ENCODE measurements around the gene KRTAP5-6.

The KRTAP5-6 gene

GRCh38 chr11:1734641-1735081 lies 37.7 kb downstream of the KRTAP5-6 start:
- DNase-seq = no peak

- no peak for DNase-seq
Observed at GRCh38 chr11:1735271-1735670, 38.3 kb downstream of the KRTAP5-6 start.

- no peak for DNase-seq
Observed at GRCh38 chr11:1736447-1736992, 39.5 kb downstream of the KRTAP5-6 start.

- no peak for DNase-seq
Observed at GRCh38 chr11:1737080-1737757, 40.2 kb downstream of the KRTAP5-6 start.

DNA sequence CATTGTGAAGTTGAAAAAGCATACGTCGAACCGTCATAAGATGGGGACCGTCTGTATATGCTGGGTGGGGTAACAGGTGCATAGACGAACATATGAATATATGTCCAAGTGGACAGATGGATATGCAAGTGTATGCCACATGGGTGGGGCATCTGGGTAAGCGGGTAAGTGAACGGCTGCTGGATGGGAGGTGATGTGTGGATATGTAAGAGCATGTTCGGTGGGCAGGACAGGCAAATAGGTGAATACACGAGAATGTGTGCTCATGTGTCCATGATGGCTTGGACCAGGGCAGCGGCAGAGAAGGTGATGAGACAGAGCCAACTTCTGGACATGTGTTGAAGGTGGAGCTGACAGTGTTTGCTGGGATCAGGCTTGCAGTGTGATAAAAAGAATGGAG lies 41.4 kb downstream of the KRTAP5-6 start:
- DNase-seq = no peak

DNA sequence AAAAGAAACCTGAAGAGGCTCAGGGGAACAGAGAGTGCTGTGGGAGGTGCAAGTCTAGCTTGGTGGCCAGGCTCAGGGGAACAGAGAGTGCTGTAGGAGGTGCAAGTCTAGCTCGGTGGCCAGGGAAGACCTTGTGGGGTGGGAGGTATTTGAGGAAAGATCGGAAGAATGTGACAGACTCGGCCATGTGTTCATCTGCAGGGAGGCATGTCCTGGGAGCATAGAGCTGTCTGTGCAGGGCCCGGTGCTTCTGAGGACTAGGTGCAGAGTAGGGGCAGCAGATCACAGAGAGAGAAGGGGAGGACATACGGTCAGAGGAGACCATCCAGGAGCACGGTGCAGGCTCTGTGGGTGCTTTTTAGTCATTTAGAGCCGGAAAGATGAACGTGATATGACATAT lies 42.6 kb downstream of the KRTAP5-6 start:
- DNase-seq = no peak

DNA sequence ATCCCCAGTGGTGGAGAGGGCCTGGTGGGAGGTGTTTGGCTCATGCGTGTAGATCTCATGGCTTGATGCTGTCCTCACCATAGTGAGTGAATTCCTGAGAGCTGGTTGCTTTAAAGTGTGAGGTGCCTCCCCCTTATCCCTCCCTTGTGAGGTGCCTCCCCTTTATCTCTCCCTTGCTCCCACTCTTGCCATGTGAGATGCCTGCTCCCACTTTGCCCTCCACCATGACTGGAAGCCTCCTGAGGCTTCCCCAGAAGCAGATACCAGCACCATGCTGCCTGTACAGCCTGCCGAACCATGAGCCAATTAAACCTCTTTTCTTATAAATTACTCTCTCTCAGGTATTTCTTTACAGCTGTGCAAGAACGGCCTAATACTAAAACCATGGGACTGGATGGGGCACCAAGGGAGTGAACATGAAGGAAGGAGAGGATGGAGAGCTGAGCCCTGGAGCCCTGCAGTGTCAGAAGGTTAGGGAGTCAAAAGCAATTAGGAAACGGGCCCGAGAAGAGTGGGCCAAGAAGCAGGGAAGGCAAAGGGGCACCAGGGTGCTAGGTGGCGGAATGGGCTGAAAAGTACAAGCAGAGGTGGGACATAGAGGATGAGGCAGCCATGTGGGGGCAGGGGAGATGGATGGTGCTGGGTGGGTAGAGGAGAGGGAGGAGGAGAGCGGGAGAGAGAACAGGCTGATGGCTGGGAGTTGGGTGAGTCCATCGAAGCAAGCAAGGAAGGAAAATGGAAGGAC lies 44.0 kb downstream of the KRTAP5-6 start:
- no peak for DNase-seq

- no peak for DNase-seq
Observed at GRCh38 chr11:1741741-1742140, 44.7 kb downstream of the KRTAP5-6 start.

- DNase-seq = no peak
Observed at GRCh38 chr11:1742371-1742770, 45.4 kb downstream of the KRTAP5-6 start.

DNA sequence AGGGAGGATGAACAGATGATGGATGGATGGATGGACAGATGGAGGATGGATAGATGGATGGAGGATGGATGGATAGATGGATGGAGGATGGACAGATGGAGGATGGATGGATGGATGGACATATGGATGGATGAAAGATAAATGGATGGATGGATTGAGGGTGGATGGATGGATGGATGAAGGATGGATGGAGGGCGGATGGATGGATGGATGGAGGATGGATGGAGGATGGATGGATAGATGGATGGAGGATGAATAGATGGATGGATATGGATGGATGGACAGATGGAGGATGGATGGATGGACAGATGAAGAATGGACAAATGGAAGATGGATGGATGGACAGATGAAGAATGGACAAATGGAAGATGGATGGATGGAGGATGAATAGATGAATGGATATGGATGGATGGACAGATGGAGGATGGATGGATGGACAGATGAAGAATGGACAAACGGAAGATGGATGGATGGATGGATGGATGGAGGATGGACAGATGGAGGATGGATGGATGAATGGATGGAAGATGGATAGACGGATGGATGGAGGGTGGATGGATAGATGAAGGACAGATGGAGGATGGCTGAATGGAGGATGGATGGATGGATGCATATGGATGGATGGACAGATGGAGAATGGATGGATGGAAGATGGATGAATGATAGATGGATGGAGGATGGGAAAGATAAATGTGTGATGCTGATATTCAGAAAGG lies 46.0 kb downstream of the KRTAP5-6 start:
- DNase-seq = no peak

DNA sequence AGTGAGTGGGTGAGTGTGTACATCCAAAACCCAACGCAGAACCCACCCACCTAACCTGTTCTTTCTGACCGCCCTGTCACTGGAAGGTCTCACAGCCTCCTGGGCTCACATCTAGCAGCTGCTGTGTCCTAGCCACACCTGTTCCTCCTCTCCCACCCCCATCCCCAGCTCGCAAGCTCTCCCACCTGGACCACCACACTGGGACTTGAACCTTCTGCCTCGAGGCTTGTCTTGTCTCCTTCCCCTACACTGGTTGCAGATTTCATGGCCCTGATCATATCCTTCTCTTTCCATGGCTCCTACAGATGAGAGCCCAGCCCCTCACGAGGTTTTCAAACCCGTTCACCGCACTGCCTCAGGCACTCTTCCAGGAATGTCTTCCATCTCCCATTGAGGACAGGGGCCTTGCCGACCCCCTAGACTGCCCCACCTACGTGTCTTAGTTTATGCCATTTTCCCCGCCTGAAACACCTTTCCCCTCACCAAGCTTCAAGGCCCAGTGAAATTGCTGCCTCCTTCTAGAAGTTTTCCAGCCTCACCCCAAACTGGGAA lies 46.7 kb downstream of the KRTAP5-6 start:
- no peak for DNase-seq

DNA sequence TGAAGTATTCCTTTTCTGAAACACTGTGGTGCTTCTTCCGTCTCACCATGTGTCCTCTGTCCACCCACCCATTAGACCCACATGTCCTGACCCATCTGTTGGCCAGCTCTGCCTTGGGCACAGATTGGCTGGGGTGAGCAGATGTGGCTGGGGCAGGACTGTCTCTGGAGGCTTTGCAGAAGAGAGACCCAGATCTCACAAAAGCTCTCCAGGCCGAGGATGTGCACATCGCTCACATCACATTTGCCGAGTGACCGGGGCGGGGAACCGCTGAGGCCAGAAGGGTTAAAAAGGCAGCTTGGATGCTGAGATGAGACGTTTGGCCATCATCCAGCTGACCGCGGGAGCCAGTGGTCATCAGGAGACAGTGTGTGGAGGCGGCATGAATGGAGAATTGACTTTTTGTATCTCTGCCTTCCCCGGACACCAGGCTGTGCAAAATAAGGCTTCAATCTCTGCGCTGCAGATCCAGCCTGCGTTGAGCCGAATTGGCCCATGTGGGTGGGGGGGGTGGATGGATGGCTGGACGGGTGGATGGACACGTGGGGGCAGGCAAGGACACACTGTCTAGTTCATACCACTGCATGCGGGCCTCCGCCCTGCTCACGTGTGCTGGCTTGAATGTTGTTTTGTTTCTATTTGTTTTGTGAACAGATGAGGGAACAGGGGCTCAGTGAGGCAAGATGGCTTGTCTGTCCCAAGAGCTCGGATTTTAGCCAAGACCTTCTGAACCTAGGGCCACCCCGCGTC lies 47.3 kb downstream of the KRTAP5-6 start:
- DNase-seq = no peak

DNA sequence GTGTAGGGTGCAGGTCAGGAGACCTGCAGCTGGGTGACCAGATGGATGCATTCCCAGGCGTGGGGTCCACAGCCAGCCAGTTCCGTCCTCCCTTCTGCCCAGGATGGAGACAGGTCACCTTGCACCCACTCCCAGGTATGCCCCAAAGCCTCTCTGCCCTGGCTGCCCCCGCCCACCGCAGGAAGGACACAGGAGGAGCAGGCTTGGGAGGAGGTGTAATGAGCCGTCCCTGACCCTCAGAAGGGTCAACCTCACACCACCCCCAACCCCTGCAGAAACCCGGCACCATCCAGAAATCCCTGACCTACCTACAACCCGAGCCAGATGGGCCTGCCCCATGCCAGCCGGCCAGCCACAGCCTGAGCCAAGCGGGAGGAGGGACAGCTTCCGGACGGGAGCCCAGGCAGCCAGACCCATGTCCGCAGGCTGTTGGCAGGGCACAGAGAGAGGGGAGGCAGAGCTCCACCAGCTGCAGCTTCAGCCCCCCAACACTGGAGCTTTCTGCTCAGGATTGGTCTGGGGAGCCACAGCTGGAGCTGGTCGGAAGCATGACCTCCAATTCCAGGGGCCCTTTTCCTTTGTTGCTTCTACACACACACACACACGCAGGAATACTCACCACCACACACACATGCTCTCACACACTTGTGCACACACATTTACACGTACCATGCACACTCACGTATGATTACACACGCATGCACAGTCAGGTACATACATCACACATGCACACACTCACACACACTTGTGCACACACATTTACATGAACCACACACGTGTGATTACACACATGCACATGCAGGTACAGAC lies 48.1 kb downstream of the KRTAP5-6 start:
- no peak for DNase-seq

GRCh38 chr11:1745701-1746320 lies 48.8 kb downstream of the KRTAP5-6 start:
- DNase-seq = no peak

GRCh38 chr11:1746511-1746931 lies 49.5 kb downstream of the KRTAP5-6 start:
- no peak for DNase-seq

DNA sequence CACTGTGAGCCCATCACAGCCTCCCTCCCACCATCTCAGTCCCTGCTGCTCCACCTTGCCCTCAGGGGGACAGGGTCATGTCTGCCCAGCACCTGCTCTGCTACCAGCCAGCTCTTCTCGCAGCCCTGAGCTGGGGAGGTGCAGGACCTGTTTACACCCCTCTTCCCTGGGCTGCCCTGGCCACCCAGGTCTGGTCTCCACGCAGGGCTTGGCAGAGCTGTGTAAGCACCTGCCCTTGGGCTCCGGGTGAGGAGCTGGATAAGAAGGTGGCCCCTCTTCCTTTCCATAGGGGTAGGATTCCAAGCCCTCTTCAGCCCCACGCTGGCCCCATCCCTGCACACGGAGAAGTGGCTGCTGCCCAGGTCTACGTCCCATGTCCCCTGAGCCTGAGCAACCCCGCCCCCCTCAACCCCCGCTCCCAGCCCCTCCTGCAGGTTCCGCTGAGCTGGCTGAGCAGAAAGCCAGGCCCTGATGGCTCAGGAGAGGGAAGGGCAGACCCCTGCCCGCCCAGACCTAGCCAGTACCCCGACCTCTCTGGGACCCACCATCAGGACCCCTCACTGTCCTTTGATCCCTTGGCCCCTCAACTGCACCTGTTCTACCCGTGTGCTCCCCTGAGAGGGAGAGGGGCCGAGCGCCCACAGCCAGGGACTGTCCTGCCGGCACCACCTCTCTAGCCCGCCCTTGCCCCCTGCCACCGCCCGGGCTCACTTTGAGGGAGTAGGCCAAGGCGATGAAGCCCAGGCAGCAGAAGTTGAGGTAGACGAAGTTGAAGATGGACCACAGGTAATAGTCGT lies 50.2 kb downstream of the KRTAP5-6 start:
- no peak for DNase-seq
